Midbrain (tissue), 1 donor: Measurements from ENCODE around the gene RPS26.

Experiments
- DNase-seq: peaks from one replicate; lab custom pipeline; 2025; lab: John Stamatoyannopoulos, UW

RPS26 gene

DNA sequence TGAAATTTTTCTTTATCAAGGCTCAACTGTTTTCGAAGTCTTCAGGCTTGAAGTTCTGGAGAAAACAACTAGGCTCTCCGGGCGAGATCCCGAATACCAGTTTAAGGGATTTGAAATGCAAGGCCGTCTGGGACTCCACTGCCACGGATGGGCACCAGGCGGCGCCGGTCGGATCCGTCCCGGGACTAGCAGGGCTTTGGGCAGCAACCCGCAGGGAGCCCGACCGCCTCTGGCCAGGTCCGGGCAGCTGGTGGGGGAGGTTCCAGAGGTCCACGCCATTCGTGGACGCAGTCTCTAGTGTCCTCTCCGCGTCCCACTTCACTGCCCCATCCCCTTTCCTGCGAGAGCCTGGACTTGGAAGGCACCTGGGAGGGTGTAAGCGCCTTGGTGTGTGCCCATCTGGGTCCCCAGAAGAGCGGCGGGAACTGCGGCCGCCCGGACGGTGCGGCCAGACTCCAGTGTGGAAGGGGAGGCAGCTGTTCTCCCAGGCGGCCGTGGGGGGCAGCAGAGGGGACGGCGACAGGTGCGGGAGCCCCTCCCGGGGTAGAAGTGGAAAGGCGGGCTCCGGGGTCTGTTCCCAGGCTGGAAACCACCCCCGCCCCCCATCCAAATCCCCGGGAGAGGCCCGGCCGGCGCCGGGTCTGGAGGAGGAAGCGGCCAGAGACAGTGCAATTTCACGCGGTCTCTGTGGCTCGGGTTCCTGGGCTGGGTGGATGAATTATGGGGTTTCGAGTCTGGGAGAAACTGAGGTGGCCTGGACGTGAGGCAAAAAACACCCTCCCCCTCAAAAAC is 37.4 kb downstream of the RPS26 start:
- peak; percentile 82 for DNase-seq

DNA sequence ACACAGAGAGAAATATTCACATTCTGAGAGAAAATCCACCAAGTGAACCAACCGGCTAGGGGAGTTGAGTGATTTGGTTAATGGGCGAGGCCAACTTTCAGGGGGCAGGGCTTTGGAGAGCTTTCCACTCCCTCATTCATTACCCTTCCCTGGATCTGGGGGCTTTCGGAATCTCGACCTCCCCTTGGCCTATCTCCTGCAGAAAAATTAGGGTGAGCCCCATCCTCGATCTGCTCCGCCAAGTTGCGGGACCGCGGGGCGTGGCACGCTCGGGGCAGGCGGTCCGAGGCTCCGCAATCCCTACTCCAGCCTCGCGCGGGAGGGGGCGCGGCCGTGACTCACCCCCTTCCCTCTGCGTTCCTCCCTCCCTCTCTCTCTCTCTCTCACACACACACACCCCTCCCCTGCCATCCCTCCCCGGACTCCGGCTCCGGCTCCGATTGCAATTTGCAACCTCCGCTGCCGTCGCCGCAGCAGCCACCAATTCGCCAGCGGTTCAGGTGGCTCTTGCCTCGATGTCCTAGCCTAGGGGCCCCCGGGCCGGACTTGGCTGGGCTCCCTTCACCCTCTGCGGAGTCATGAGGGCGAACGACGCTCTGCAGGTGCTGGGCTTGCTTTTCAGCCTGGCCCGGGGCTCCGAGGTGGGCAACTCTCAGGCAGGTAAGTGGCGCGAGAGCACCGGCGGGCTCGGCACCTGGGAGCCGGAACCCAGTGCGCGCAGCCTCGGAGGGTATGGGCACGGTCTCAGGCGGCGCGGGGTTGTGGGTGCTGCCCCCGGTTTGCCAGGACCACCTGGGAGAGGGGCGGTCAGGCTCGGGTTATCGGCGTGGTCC is 38.2 kb downstream of the RPS26 start, which contains the start of gene ERBB3:
Gene ERBB3, plus strand, starts transcription at position 443 of the 833 bp plus-strand sequence. Its CDS starts 136 bp downstream, at position 579.
- DNase-seq, result peak; percentile 67

DNA sequence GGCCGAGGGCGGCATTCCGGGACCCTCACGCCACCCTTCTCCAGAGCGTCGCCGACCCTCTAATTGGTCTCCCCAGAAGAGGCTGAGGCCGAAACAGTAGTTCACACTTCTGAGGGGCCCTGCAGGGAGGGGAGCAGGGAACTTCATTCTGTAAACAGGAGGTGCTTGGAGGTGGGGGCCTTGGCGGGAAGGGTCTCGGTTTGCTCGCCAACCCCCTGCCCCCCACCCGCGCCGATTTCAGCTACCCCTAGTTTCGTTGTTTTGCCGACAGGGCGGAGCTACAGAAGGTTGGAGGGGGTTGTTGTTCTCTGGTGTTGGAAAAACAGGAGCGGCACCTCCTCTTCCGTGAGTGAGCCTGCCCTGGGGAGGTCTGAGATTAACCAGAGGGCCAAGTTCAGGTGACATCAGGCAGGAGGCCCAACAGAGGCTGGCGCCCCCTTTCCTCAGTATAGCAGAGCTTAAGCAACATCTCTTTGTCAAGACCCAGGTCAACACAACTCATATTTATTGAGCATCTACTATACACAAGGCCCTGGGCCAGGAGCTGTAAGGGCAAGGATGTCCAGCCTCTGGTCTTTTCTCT is 38.9 kb downstream of the RPS26 start:
- peak; percentile 13 for DNase-seq

DNA sequence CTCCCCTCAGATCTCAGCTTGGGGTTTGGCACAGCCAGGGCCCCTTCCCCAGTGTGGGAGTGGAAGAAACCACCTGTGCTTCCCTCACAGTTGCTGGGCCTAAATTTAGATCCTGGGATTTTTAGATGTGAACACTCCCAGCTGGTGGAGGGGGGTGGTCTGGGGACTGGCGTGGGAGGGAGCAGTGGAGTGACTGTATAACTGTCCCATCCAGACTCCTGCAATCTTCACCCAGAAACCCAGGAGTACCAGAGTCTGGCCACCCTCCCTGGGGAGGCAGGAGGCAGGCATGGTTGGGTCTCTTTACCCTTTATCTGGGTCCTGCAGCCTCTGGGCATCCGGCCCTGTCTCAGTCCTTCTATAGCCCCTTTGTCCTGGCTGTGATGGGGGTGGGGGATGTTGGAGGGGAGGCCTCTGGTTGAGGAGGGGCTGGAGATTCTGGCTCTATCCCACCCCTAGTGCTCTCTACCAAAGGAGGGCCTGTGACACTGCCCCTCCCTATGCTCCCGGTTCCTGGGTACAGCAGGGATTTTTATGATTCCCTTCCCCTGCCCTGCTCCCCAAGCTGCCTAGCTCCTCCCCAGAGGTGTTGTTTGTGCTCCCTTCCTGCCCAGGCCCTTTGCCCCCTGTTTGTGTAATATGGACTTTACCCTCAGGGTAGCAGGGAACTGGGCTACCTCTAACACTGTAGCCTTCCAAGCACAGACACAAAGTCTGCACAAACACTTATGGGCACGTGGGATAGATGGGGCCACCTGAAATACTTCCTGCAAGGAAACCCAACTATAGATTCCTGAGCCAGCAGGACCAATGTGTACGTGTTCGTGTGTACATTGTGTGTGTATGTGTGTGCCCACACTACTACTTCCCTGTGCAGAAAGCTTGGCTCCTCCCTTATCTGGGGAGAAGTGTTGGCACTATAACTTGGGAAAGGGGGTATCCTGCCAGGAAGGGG is 40.0 kb downstream of the RPS26 start:
- DNase-seq, result peak; percentile 70

DNA sequence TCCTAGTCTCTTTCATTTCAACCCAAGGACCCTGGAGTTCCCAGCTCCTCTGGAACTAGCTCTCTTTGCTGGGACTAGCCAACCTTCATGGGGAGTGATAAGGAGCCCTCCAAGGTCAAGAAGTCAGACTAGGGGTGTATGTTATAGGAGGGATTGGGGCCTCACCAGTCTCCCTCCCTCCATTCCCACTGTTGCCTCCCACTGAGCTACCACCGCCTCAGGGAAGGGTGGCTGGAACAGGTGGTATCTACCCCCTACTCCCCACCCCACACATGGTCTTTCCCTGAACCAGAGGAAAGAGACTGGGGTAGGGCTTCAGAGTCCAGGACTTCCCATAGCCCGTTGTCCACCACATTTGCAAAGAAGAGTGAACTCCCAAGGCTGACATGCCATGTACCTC is 40.7 kb downstream of the RPS26 start:
- no peak for DNase-seq

DNA sequence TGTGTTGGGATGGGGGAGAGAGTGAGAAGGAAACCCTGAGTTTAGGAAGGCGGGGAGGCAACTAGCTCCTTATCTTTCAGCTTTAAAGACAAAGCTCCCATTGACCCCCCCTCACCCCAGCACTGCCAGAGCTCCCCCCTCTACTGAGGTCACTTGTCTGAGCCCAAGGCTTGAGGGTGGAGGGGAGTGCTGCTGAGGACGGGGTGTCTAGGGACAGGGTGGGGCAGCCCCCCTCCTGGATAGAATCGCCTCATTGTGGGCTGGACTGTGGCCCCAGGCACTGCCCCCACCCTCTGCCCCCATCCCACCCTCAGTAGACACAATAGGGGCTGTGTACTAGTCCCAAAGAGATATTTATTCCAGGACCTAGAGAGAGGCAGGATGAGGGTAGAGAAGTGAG is 41.2 kb downstream of the RPS26 start:
- peak; percentile 92 for DNase-seq

DNA sequence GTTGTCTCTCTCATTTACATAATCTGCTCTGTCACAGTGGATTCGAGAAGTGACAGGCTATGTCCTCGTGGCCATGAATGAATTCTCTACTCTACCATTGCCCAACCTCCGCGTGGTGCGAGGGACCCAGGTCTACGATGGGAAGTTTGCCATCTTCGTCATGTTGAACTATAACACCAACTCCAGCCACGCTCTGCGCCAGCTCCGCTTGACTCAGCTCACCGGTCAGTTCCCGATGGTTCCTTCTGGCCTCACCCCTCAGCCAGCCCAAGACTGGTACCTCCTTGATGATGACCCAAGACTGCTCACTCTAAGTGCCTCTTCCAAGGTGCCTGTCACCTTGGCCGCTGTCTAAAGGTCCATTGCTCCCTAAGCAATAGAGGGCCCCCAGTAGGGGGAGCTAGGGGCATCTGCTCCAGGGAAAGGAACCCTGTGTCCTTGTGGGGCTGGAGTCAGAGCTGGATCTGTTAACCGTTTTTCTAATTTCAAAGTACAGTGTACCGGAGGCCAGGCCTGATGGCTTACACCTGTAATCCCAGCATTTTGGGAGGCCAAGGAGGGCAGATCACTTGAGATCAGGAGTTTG is 43.3 kb downstream of the RPS26 start:
- no peak for DNase-seq

DNA sequence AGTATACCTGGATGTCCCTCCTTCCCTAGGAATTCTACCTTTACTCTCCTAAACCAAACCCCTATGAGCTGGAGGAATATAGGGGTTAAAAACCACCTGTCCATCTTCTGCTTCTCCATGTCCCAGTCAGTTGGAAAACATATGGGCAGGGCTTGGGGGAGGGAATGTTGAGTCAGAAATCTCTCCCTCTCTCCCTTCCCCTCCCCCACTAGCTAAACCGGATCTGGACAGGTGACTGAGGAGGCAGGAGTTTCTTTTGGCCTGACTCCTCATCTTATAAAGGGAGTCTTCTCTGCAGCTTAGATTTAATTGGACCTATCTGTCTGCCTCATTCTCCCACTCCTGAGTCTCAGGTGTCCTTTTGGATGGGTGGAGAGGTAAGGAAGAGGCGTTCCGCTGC is 44.4 kb downstream of the RPS26 start:
- DNase-seq, result no peak

DNA sequence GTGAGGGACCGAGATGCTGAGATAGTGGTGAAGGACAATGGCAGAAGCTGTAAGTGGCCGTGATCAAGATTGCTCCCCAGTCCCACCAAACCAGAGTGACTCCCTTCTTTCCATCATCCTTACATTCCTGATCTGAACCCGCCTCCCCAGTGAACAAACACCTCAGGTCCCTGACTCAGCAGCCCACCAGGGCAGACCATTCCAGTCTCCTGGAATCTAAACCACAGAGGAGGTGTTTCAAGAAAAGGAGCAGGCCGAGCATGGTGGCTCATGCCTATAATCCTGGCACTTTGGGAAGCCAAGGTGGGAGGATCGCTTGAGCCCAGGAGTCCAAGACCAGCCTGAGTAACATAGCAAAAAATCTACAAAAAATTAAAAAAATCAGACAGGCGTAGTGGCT is 44.9 kb downstream of the RPS26 start:
- no peak for DNase-seq

DNA sequence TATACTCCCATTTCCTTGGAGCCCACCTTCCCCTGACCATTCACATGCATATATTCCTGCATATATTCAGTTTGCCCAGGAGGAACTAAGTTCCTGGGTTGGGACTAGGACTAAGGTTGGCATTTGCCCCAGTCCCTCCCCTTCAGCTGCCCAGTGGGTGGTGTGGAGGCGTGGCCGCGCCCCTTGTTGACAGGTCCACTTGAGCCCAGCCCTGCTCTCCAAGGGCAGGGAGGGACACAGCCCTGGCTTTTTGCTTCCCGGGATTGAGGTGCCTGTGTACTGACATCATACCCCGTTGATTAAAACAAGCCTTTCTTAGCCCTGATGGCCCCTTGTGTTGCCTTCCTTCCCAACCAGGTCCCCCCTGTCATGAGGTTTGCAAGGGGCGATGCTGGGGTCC is 45.5 kb downstream of the RPS26 start:
- no peak for DNase-seq
